HEK293 (cell line): ENCODE measurements around the gene CTTN.

Experiments
- CTCF ChIA-PET: fragments of 350-600 bp; formaldehyde crosslinking; extraction: SDS; loops from one replicate; lab custom pipeline; 2021; ENCODE audit warnings: antibody characterized with exemption; lab: Yijun Ruan, JAX
- POLR2A ChIA-PET: fragments of 300-600 bp; formaldehyde crosslinking; extraction: SDS; loops from one replicate; lab custom pipeline; 2020; ENCODE audit warnings: antibody characterized with exemption, inconsistent platforms; lab: Yijun Ruan, JAX
- H3K27ac ChIP-seq: fragments of 200-500 bp; sonication (Bioruptor generic); 2 replicates; pipeline ENCODE4 v1.5.1; 2014; ENCODE audit warnings: low read depth, low read length, control low read depth, inconsistent platforms; ENCODE audit errors: extremely low read depth
- H3K36me3 ChIP-seq, 2 experiments: fragments of 200-500 bp in 1 of 2; sonication (Bioruptor generic) in 1 of 2; 1 replicate in 1 of 2; 2 replicates in 1 of 2; pipeline ENCODE4 v1.5.1; 2014 to 2017; ENCODE audit warnings: inconsistent platforms in 2 of 2, low read length in 2 of 2; ENCODE audit not compliant: control insufficient read depth in 2 of 2, insufficient read depth in 1 of 2
- H3K4me1 ChIP-seq: fragments of 200-500 bp; sonication (Bioruptor generic); 2 replicates; pipeline ENCODE4 v1.5.1; 2014; ENCODE audit warnings: mild to moderate bottlenecking, low read length, inconsistent platforms; ENCODE audit not compliant: control insufficient read depth, insufficient read depth
- H3K4me3 ChIP-seq: 2 replicates; pipeline ENCODE4 v1.5.1; 2011; ENCODE audit warnings: low read depth, mild to moderate bottlenecking, control low read depth, low read length, moderate library complexity
- H3K9me3 ChIP-seq: fragments of 200-500 bp; sonication (Bioruptor generic); 2 replicates; pipeline ENCODE4 v1.5.1; 2014; ENCODE audit warnings: low read depth, low read length, inconsistent platforms; ENCODE audit not compliant: control insufficient read depth, insufficient read depth
- GLIS1 ChIP-seq: fragments of 450-650 bp; formaldehyde crosslinking; IDR thresholded peaks from 2 replicates; pipeline ENCODE4 v1.5.1; 2016; ENCODE audit warnings: missing biosample characterization, missing genetic modification characterization
- GLIS2 ChIP-seq: fragments of 450-650 bp; formaldehyde crosslinking; IDR thresholded peaks from 2 replicates; pipeline ENCODE4 v1.5.1; 2016; ENCODE audit warnings: missing biosample characterization, missing genetic modification characterization
- KLF16 ChIP-seq: fragments of 450-650 bp; formaldehyde crosslinking; IDR thresholded peaks from 2 replicates; pipeline ENCODE4 v1.5.1; 2017; ENCODE audit warnings: missing biosample characterization, missing genetic modification characterization
- RBAK ChIP-seq: fragments of 450-650 bp; formaldehyde crosslinking; IDR thresholded peaks from 2 replicates; pipeline ENCODE4 v1.5.1; 2016; ENCODE audit warnings: missing biosample characterization, missing genetic modification characterization
- REPIN1 ChIP-seq: fragments of 450-650 bp; formaldehyde crosslinking; IDR thresholded peaks from 2 replicates; pipeline ENCODE4 v1.5.1; 2017; ENCODE audit warnings: missing biosample characterization, missing genetic modification characterization, low read depth
- SP7 ChIP-seq: fragments of 450-650 bp; formaldehyde crosslinking; IDR thresholded peaks from 2 replicates; pipeline ENCODE4 v1.5.1; 2016; ENCODE audit warnings: missing biosample characterization, missing genetic modification characterization
- TCF7L2 ChIP-seq: IDR thresholded peaks from 2 replicates; pipeline ENCODE4 v1.6.1; 2011; ENCODE audit warnings: low read depth, mild to moderate bottlenecking, inconsistent platforms, low read length, moderate library complexity, borderline replicate concordance
- ZBTB7A ChIP-seq: fragments of 450-650 bp; formaldehyde crosslinking; IDR thresholded peaks from 2 replicates; pipeline ENCODE4 v1.5.1; 2016; ENCODE audit warnings: low read depth, missing biosample characterization, missing genetic modification characterization
- ZBTB8A ChIP-seq: fragments of 450-650 bp; formaldehyde crosslinking; IDR thresholded peaks from 2 replicates; pipeline ENCODE4 v1.5.1; 2016; ENCODE audit warnings: missing biosample characterization, missing genetic modification characterization
- ZNF112 ChIP-seq: fragments of 450-650 bp; formaldehyde crosslinking; IDR thresholded peaks from 2 replicates; pipeline ENCODE4 v1.5.0; 2017; ENCODE audit warnings: missing biosample characterization, missing genetic modification characterization
- ZNF121 ChIP-seq: fragments of 450-650 bp; formaldehyde crosslinking; IDR thresholded peaks from 2 replicates; pipeline ENCODE4 v1.5.1; 2016; ENCODE audit warnings: missing biosample characterization, missing genetic modification characterization
- ZNF146 ChIP-seq: fragments of 450-650 bp; formaldehyde crosslinking; IDR thresholded peaks from 2 replicates; pipeline ENCODE4 v1.5.1; 2016; ENCODE audit warnings: missing biosample characterization, missing genetic modification characterization
- ZNF341 ChIP-seq: fragments of 450-650 bp; formaldehyde crosslinking; IDR thresholded peaks from 2 replicates; pipeline ENCODE4; 2016; ENCODE audit warnings: low read depth, missing biosample characterization, missing genetic modification characterization
- ZNF366 ChIP-seq: fragments of 450-650 bp; formaldehyde crosslinking; conservative IDR thresholded peaks from 2 replicates; pipeline ENCODE4 v1.5.1; 2016; ENCODE audit warnings: missing biosample characterization, missing genetic modification characterization
- ZNF426 ChIP-seq: fragments of 450-650 bp; formaldehyde crosslinking; IDR thresholded peaks from 2 replicates; pipeline ENCODE4 v1.5.1; 2017; ENCODE audit warnings: missing biosample characterization, missing genetic modification characterization, mild to moderate bottlenecking, inconsistent platforms, moderate library complexity
- ZNF473 ChIP-seq: fragments of 450-650 bp; formaldehyde crosslinking; IDR thresholded peaks from 2 replicates; pipeline ENCODE4 v1.5.1; 2017; ENCODE audit warnings: missing biosample characterization, missing genetic modification characterization
- ZNF529 ChIP-seq: fragments of 450-650 bp; formaldehyde crosslinking; IDR thresholded peaks from 2 replicates; pipeline ENCODE4 v1.5.1; 2017; ENCODE audit warnings: missing genetic modification characterization, missing biosample characterization; ENCODE audit not compliant: insufficient replicate concordance
- ZNF549 ChIP-seq: fragments of 450-650 bp; IDR thresholded peaks from 2 replicates; pipeline ENCODE4 v1.5.1; 2018; ENCODE audit warnings: missing biosample characterization, missing genetic modification characterization, mild to moderate bottlenecking, inconsistent platforms, moderate library complexity
- ZNF677 ChIP-seq: fragments of 450-650 bp; IDR thresholded peaks from 2 replicates; pipeline ENCODE4 v1.5.0; 2018; ENCODE audit warnings: missing biosample characterization, mild to moderate bottlenecking, missing genetic modification characterization, moderate library complexity
- ZSCAN16 ChIP-seq: fragments of 450-650 bp; formaldehyde crosslinking; IDR thresholded peaks from 2 replicates; pipeline ENCODE4 v1.5.1; 2016; ENCODE audit warnings: missing biosample characterization, missing genetic modification characterization
- ZSCAN30 ChIP-seq: fragments of 450-650 bp; IDR thresholded peaks from 2 replicates; pipeline ENCODE4 v1.5.1; 2018; ENCODE audit warnings: missing biosample characterization, mild to moderate bottlenecking, missing genetic modification characterization, moderate library complexity
- TF ChIP-seq, protein P1 (sequence below): fragments of 450-650 bp; formaldehyde crosslinking; IDR thresholded peaks from 2 replicates; pipeline ENCODE4 v1.5.1; 2016; ENCODE audit warnings: missing biosample characterization, missing genetic modification characterization
- TF ChIP-seq, protein P2 (sequence below): fragments of 450-650 bp; formaldehyde crosslinking; IDR thresholded peaks from 2 replicates; pipeline ENCODE4 v1.5.1; 2016; ENCODE audit warnings: missing biosample characterization, missing genetic modification characterization

Gene CTTN

DNA sequence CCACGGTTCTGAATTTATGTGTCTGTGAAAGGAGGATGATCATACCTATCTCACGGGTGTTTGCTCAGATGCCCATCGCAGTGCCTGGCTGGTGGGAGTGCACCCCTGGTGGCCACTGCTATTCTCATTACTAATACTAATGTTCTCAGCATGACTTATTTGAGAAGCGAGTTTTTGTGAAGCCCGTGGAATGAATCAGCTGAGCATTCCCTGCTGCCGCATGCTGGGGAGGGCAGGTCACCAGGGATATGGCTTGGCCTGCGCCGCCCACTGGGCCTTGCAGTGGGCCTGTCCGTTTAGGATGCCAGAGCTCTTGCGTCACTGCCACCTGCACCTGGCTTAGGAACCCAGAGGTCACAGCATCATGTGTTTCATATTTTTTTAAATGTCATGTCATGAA, 16.9 kb downstream of the CTTN start:
- Histone ChIP-seq H3K9me3 (no peaks in the 10 kb centered on the region), H3K4me3 (no peak overlapping the region), H3K36me3 (peaks cover 10 to 91% of the 10 kb centered on the region in 2 experiments; a peak in 2 of 3 replicates), H3K27ac (no peak overlapping the region), H3K4me1 (no peaks in the 10 kb centered on the region)
- POLR2A ChIA-PET, result no interaction called here
- CTCF ChIA-PET, result interaction anchor here (0.7 to 0.9 kb wide), 4 partner anchors 11 to 205 kb away, joined by 3 read pairs; partner anchors contain the start of gene CTTN
- TF ChIP-seq ZNF146 (tag by site-specific recombination) (no peak), TCF7L2 (no peak)

DNA sequence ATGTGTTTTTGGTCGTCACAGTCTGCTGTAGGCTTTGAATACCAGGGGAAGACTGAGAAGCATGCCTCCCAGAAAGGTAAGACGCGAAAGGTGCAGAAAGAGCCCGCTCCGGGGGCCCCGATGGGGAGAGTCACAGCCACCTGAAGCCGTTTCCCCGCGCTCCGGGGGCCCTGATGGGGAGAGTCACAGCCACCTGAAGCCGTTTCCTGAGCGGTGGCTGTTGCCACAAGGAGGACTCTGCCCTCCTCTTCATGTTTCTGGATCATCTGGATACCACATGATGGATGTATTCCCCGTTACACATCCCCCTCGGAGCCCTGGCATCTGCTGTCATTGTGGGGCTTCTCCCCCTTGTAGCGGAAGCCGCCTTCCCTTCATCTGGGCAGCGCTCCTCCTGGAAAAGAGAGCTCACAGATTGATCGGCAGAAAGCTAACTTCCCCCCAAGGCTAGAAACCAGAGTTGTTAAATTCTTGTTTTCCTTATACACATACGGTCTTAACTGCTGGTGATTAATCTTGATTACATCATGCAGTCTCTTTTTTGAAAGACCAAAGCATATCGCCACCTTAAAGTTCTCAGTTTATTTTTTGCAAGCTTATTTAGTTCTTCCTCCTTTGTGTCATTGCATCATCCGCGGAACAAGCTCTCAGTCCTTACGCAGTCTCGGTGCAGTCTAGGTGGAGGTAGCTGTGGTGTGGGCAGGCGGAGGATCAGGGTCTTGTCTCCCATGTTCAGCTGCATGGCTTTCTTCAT, 17.5 kb downstream of the CTTN start:
- TF ChIP-seq REPIN1 (tag by site-specific recombination) (no peak), RBAK (tag by site-specific recombination) (no peak), GLIS2 (tag by site-specific recombination) (no peak), ZNF426 (tag by site-specific recombination) (no peak), ZSCAN30 (tag by site-specific recombination) (no peak)
- H3K4me3 ChIP-seq, result no peak overlapping the region
- no peaks in the 10 kb centered on the region for H3K9me3 ChIP-seq
- H3K4me1 ChIP-seq, result no peaks in the 10 kb centered on the region
- ChIA-PET CTCF (interaction anchor here (0.7 to 0.9 kb wide), 4 partner anchors 11 to 205 kb away, joined by 3 read pairs; partner anchors contain the start of gene CTTN), POLR2A (no interaction called here)
- H3K36me3 ChIP-seq, result peaks cover 10 to 91% of the 10 kb centered on the region in 2 experiments; a peak in 2 of 3 replicates
- H3K27ac ChIP-seq, result no peak overlapping the region

DNA sequence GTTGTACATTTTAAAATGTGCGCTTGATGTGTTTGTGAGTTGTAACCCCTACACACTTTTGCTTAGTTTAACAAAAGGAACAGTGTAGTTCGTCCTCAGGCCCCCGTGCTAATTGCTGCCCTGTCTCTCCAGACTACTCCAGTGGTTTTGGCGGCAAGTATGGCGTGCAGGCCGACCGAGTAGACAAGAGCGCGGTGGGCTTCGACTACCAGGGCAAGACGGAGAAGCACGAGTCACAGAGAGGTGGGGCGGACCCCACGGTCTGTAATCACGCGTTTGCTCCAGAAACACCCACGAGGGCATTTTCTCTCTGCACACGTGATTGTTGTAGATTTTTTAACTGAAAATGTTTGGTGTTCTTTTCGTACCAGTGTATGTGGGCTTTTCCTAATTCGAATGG, 18.6 kb downstream of the CTTN start:
- POLR2A ChIA-PET, result no interaction called here
- H3K4me3 ChIP-seq, result no peak overlapping the region
- CTCF ChIA-PET, result no interaction called here
- no peak for TF ChIP-seq ZNF473 (tag by site-specific recombination)
- no peak for TF ChIP-seq KLF16 (tag by site-specific recombination)
- no peak for TF ChIP-seq SP7 (tag by site-specific recombination)
- TF ChIP-seq, protein P1, sequence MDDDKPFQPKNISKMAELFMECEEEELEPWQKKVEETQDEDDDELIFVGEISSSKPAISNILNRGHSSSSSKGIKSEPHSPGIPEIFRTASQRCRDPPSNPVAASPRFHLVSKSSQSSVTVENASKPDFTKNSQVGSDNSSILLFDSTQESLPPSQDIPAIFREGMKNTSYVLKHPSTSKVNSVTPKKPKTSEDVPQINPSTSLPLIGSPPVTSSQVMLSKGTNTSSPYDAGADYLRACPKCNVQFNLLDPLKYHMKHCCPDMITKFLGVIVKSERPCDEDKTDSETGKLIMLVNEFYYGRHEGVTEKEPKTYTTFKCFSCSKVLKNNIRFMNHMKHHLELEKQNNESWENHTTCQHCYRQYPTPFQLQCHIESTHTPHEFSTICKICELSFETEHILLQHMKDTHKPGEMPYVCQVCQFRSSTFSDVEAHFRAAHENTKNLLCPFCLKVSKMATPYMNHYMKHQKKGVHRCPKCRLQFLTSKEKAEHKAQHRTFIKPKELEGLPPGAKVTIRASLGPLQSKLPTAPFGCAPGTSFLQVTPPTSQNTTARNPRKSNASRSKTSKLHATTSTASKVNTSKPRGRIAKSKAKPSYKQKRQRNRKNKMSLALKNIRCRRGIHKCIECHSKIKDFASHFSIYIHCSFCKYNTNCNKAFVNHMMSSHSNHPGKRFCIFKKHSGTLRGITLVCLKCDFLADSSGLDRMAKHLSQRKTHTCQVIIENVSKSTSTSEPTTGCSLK (tag by site-specific recombination), result no peak
- TF ChIP-seq ZNF366, result no peak
- no peak for TF ChIP-seq ZBTB8A (tag by site-specific recombination)
- TF ChIP-seq ZNF112 (tag by site-specific recombination), result no peak
- TF ChIP-seq ZSCAN16 (tag by site-specific recombination), result no peak
- TF ChIP-seq ZNF549 (tag by site-specific recombination), result no peak
- TF ChIP-seq, all 188 proteins: peak for 0
- Histone ChIP-seq H3K4me1 (no peaks in the 10 kb centered on the region), H3K27ac (no peak overlapping the region), H3K9me3 (no peaks in the 10 kb centered on the region), H3K36me3 (peaks cover 10 to 91% of the 10 kb centered on the region in 2 experiments; a peak in 2 of 3 replicates)

DNA sequence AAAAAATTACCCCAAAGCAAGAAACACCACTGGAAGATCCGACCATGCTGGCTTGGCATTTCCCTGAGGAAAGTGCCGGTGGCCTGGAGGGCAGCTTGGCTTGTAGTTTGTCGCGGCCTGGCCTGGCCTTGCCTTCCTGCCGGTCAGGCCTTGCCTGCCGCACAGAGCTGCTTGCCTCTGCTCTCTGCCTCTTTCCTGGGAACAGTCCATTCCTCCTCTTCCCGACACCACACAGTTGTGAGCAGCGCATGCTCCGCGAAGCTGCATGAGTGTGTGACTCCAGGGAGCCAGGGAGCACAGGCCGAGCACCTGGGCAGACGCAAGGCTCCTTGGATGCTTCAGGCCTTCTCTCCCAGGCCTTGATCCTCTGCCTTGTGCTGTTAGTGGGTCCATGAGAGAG, 19.8 kb downstream of the CTTN start:
- ChIA-PET POLR2A (no interaction called here), CTCF (interaction anchor here (1.0 kb wide), 1 partner anchor 10 kb away, joined by 5 read pairs; no protein-coding TSS in a partner anchor)
- Histone ChIP-seq H3K4me1 (no peaks in the 10 kb centered on the region), H3K27ac (no peak overlapping the region), H3K36me3 (peaks cover 4 to 91% of the 10 kb centered on the region in 2 experiments; a peak in 2 of 3 replicates), H3K9me3 (no peaks in the 10 kb centered on the region), H3K4me3 (no peak overlapping the region)
- TF ChIP-seq, protein P2, sequence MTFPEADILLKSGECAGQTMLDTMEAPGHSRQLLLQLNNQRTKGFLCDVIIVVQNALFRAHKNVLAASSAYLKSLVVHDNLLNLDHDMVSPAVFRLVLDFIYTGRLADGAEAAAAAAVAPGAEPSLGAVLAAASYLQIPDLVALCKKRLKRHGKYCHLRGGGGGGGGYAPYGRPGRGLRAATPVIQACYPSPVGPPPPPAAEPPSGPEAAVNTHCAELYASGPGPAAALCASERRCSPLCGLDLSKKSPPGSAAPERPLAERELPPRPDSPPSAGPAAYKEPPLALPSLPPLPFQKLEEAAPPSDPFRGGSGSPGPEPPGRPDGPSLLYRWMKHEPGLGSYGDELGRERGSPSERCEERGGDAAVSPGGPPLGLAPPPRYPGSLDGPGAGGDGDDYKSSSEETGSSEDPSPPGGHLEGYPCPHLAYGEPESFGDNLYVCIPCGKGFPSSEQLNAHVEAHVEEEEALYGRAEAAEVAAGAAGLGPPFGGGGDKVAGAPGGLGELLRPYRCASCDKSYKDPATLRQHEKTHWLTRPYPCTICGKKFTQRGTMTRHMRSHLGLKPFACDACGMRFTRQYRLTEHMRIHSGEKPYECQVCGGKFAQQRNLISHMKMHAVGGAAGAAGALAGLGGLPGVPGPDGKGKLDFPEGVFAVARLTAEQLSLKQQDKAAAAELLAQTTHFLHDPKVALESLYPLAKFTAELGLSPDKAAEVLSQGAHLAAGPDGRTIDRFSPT (tag by site-specific recombination), result no peak
- no peak for TF ChIP-seq ZBTB7A (tag by site-specific recombination)
- no peak for TF ChIP-seq ZNF341 (tag by site-specific recombination)
- no peak for TF ChIP-seq ZNF677
- TF ChIP-seq ZNF121 (tag by site-specific recombination), result no peak
- TF ChIP-seq ZNF529 (tag by site-specific recombination), result no peak
- no peak for TF ChIP-seq GLIS1 (tag by site-specific recombination)
